ENCODE data around the gene RUSC1. TPM values are rescaled to one million over a fixed set of nuclear protein-coding genes. Genes with fewer than 3 reads are reported as not detected.
A peak's percentile ranks its signal among the peaks of the same experiment; 100 is the strongest.

The RUSC1 gene
- total RNA-seq, 1 experiment from 2014 or later = 66.9 TPM

GRCh38 chr1:155297384-155297783 is 23.3 kb upstream of the RUSC1 start:
- H3T11ph ChIP-seq (ENCODE audit: low read length) = no peak overlapping the region
- H3K79me2 ChIP-seq (ENCODE audit: insufficient read depth, low read length) = no peaks in the 10 kb centered on the region
- no peak overlapping the region for H2BK5ac ChIP-seq (ENCODE audit: insufficient read length, low read length)
- no peak overlapping the region for H2BK12ac ChIP-seq (ENCODE audit: insufficient read length, low read depth, low read length)
- H3K36me3 Mint-ChIP-seq (ENCODE audit: insufficient read depth in 1 of 3, low read depth in 3 of 3) = no peaks in the 10 kb centered on the region
- no CpG with 5 or more reads among the region's 7 CpGs for WGBS (ENCODE audit: extremely low coverage, insufficient read length, low lambda C conversion rate)
- H4K91ac ChIP-seq (ENCODE audit: insufficient read length, low read depth, low read length) = no peak overlapping the region
- H3K14ac ChIP-seq (ENCODE audit: insufficient read depth, low read length) = no peak overlapping the region
- H3K23me2 ChIP-seq (ENCODE audit: insufficient read length, low read depth, low read length, poor library complexity, severe bottlenecking) = peaks cover 12% of the 10 kb centered on the region
- no peak overlapping the region for H2AK5ac ChIP-seq (ENCODE audit: insufficient read length, low read length)
- H3K23ac ChIP-seq (ENCODE audit: insufficient read length, low read depth, low read length) = no peak overlapping the region
- no peaks in the 10 kb centered on the region for H3K79me1 ChIP-seq (ENCODE audit: insufficient read depth, low read depth, low read length, poor library complexity, severe bottlenecking)
- H3K9ac ChIP-seq (ENCODE audit: extremely low read depth, insufficient read length, low read length) = no peak overlapping the region
- peak overlapping the region in 1 of 3 experiments; percentile 15; a peak in 1 of 7 replicates for H3K27ac Mint-ChIP-seq
- H3K4me1 Mint-ChIP-seq = peaks cover 16 to 32% of the 10 kb centered on the region in 2 experiments
- H2BK15ac ChIP-seq (ENCODE audit: low read depth, low read length) = no peak overlapping the region
- H3K4me2 ChIP-seq (ENCODE audit: insufficient read depth, insufficient read length, low read length) = no peak overlapping the region
- no peaks in the 10 kb centered on the region; a peak in 1 of 5 replicates for H3K9me3 Mint-ChIP-seq
- H3K9me3 ChIP-seq (ENCODE audit: control insufficient read depth, low read depth, low read length) = no peaks in the 10 kb centered on the region
- no peak overlapping the region for H3K56ac ChIP-seq (ENCODE audit: insufficient read length, low read depth, low read length)
- no peak for TF ChIP-seq CTCF (conservative IDR thresholded peaks at IDR 0.05)
- H3K27me3 Mint-ChIP-seq (ENCODE audit: low read depth) = peaks cover 18% of the 10 kb centered on the region
- DNase-seq = no peak
- no peaks in the 10 kb centered on the region; the same call in 1 of the 2 replicates for H3K4me1 ChIP-seq (ENCODE audit: insufficient read depth, low read length)
- H2BK120ac ChIP-seq (ENCODE audit: low read depth, low read length, poor library complexity, severe bottlenecking) = no peak overlapping the region
- H4K5ac ChIP-seq (ENCODE audit: insufficient read length, low read depth, low read length) = no peak overlapping the region
- no peak overlapping the region for H3K27ac ChIP-seq (ENCODE audit: insufficient read length, low read depth, low read length)
- no peak overlapping the region for H2BK20ac ChIP-seq (ENCODE audit: low read depth, low read length, poor library complexity, severe bottlenecking)
- H3K27me3 ChIP-seq (ENCODE audit: insufficient read depth, low read length) = no peaks in the 10 kb centered on the region; the same call in 1 of the 2 replicates
- no peak overlapping the region for H3K4ac ChIP-seq (ENCODE audit: low read depth, low read length)
- H2AFZ ChIP-seq (ENCODE audit: low read length) = no peak overlapping the region
- H3K18ac ChIP-seq (ENCODE audit: insufficient read length, low read depth, low read length) = no peak overlapping the region
- H4K20me1 ChIP-seq (ENCODE audit: control insufficient read depth, insufficient read depth, insufficient read length) = no peaks in the 10 kb centered on the region
- H3K4me3 Mint-ChIP-seq = no peak overlapping the region
- H4K8ac ChIP-seq (replicated peaks; ENCODE audit: insufficient read length, low read depth, low read length) = no peak overlapping the region
